Measurements from ENCODE around the gene GNPDA1.
"Not testable (repeated sequence)": the region's sequence is repeated elsewhere in the genome, so short reads cannot be mapped to it uniquely, and the experiment has no call there.

Gene GNPDA1

GRCh38 chr5:142012792-142013388, at the start of gene GNPDA1:
Gene GNPDA1, minus strand, starts transcription at chr5:142013027. Its CDS starts 992 bp downstream, at chr5:142012035.
- DNase-seq: peak; percentile 87

- no peak for DNase-seq
Measured at GRCh38 chr5:142059304-142059940, 46.6 kb upstream of the GNPDA1 start.

GRCh38 chr5:142057697-142058056, 44.9 kb upstream of the GNPDA1 start:
- DNase-seq: no peak

DNA sequence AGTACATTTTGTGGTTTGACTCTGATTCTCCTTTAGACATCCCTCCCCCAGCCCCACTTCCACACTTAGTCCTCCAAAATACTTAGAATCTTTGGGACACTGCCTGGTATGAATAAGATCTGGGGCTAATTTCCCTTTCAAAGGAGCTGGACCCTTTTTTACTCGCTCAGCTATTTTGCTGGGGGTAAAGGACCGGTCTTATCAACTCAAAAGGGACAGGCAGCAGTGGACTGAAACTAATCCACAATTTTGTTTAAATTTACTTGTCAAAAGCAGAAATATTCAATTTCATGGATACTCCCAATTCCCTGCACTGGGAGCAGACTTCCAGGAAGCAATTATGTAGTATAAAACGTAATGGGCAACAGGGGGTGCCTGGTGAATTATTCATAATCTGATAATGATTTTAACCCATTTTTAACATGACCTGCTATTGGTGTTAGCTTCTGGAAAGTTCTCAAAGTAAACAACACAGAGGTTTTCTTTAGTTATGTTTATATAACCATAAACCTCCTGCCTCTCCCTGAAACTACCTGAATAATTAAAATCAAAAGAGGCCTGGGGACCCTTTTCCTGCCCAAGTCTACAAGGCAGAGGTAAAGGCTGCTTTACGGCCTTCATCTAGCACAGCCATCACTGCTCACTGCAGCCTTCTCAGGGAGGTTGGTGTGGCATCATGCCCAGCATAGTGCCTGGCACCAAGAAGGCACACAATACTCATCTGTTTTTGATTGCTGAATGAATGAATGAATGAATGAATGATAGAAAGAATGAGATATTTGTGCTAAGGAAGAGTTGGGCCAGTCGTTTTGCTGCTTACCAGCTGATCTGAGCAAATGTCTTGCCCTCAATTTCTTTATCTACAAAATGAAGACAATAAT, 44.2 kb upstream of the GNPDA1 start:
- DNase-seq: no peak

DNA sequence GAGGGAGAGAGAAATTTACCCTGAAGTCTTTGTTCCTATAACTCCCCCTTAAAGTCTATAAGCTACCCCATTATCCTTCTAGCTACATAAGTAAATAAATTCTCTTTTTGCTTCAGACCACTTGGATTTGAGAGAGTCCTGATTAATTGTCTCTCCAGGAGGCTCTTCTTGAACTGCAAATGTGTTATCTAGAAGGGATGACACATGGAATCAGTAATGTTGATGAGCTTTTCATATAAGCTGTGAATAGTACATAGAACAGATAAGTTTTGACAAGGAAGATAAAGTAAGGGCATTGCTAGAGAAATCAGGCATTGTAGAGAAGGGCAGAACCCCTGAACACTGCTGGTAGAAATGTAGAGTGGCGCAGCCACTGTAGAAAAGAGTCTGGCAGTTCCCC, 42.5 kb upstream of the GNPDA1 start:
- no peak for DNase-seq

GRCh38 chr5:142053426-142054151, 40.8 kb upstream of the GNPDA1 start:
- peak; percentile 59 for DNase-seq

GRCh38 chr5:142052026-142052425, 39.2 kb upstream of the GNPDA1 start:
- DNase-seq: not testable (repeated sequence)

GRCh38 chr5:142048272-142048671, 35.4 kb upstream of the GNPDA1 start:
- no peak for DNase-seq

DNA sequence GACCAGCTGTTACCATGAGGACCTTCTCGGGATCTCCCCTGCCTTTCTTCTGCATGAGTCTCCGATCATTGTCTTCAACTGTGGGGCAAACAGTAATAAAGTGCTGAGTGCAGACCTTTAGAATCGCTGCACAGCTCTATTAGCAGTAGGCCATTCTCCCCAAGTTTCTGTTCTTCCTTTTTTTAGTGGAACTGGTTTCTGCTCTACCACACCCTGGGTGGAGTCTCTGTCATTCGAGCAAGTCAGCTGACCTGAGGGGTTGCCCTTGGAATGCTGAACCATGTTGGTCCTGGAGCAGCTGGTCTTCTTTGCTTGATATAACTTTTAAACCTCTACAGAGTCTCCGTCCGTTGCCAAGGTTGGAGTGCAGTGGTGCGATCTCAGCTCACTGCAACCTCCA, 33.4 kb upstream of the GNPDA1 start:
- no peak for DNase-seq

DNA sequence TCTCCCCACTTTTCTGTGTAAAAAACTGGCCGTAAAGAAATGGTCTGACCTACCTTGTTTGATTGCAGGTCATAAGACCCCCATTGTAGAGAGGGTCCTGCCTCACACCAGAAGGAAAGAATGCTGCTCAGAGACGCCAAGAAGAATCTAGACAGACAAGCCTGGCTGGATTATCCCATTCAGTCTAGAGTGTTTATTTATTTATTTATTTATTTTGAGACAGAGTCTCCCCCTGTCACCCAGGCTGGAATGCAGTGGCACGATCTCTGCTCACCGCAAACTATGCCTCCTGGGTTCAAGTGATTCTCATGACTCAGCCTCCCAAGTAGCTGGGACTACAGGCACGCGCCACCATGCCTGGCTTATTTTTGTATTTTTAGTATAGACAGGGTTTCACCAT, 28.1 kb upstream of the GNPDA1 start:
- not testable (repeated sequence) for DNase-seq

GRCh38 chr5:142040285-142040684, 27.5 kb upstream of the GNPDA1 start:
- DNase-seq: no peak

GRCh38 chr5:142038735-142039134, 25.9 kb upstream of the GNPDA1 start:
- DNase-seq: no peak

DNA sequence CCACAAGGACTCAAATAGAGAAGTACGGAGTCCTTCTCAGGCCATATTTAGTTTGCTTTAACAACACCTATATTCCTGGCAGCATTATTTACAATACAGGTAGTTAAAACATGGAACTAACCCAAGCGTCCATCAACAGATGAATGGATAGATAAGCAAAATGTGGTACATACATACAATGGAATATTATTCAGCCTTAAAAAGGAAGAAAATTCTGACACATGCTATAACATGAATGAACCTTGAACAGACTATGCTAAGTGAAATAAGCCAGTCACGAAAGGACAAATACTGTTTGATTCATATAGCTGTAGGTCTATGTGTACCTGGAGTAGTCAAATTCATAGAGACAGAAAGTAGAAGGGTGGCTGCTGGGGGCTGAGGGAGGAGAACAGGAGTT, 24.8 kb upstream of the GNPDA1 start:
- not testable (repeated sequence) for DNase-seq

- DNase-seq: no peak
Measured at GRCh38 chr5:142036918-142037317, 24.1 kb upstream of the GNPDA1 start.

GRCh38 chr5:142034994-142035393, 22.2 kb upstream of the GNPDA1 start:
- no peak for DNase-seq

DNA sequence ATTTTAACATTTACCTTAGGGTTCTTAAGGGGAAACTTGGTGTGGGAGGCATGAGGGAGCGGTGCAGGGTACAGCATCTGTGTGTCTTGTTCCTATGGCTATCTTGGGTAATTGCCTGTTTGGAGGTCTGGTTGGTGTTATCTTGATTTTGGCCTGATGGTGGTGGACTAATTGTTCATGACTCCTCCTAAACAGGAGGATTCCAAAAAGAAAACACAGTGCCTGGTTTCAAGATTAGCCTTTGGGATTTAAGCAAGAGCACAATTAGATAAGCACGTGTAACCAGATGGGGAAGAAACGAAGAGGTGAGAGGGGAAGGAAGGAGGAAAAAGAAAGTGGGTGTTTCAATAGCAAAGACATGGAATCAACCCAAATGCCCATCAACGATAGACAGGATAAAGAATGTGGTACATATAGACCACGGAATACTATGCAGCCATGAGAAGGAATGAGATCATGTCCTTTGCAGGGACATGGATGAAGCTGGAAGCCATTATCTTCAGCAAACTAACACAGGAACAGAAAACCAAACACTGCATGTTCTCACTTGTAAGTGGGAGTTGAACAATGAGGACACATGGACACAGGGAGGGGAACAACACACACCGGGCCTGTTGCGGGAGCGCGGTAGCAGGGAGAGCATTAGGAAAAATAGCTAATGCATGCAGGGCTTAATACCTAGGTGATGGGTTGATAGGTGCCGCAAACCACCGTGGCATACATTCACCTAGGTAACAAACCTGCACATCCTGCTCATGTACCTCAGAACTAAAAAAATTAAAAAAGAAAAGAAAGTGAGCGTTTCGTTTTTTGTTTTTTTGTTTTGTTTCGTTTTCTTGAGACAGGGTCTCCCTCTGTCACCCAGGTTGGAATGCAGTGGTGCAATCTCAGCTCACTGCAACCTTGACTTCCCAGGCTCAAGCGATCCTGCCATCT, 21.1 kb upstream of the GNPDA1 start:
- DNase-seq: not testable (repeated sequence)

GRCh38 chr5:142032747-142033631, 20.2 kb upstream of the GNPDA1 start:
- DNase-seq: no peak

- no peak for DNase-seq
Measured at GRCh38 chr5:142032150-142032549, 19.3 kb upstream of the GNPDA1 start.

- no peak for DNase-seq
Measured at GRCh38 chr5:142025637-142026036, 12.8 kb upstream of the GNPDA1 start.

DNA sequence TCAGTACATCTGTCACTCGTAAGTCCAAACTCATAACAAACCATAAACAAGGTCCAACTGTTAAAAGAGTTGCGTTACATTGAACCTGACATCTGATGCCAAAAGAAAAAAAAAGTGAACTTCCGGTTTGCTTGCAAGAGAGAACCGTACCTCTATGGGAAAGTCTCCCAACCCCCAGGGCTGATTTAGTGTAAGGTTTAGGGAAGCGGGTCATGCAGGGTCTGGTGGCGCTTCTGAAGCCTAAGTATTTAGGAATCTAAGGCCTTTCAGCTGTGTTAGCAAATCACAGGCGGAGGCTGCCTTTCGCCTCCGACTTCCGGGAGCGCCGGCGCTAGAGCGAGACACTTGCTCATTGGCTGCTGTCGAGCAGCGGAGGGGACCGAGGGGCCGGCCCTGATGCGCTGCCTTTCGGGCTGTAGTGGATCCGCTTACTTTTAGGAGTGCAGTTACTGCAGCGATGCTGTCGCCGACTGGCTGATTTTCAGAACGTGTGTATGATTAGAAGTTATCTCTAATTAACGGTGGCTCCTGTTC, 12.0 kb upstream of the GNPDA1 start:
- peak; percentile 94 for DNase-seq

DNA sequence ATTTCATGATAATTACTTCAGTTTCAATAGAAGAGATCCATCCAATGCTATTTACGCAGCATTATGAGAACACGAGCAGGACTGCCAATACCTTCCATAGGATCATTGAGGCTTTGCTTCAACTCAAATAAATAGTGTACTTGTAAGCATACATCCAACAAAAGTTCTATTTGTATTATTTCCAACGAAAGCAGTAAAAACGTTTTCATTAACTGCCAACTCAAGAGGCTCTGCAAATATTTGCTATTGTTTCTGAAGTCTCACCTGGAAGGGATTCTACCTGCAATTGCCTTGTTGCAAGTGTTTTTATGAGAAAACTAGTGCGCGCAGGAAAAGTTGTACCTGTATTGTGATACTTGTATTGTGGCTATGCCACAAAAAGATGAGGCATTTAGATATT, 11.0 kb upstream of the GNPDA1 start:
- no peak for DNase-seq
